ENCODE data around the gene CLMP. TPM values are rescaled to one million over a fixed set of nuclear protein-coding genes. Genes with fewer than 3 reads are reported as not detected.

Gene CLMP
- total RNA-seq, 2 donors from 2014 or later, result 3.3 to 13.2 TPM

DNA sequence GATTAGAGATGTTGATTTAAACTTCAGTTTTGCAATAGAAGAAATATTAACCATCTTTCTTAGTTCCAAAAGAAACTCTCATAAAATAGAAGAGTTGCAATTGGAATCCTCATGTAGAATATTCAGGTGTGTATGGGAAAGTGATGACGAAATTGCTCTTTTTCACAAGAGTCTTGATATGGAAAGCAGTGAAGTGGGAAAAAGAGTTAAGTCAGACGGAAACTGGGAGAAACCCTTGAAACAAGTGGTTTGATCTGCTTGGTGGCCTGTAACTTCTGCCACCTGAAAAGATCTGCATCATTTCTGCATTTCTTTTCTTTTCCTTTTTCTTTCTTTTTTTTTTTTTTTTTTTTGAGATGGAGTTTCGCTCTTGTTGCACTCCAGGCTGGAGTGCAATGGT is 41.8 kb upstream of the CLMP start:
- no peak for TF ChIP-seq CTCF (IDR thresholded peaks at IDR 0.05)
- no peaks in the 10 kb centered on the region for H3K27me3 ChIP-seq
- no peaks in the 10 kb centered on the region for H3K9me3 ChIP-seq
- no peak overlapping the region for H3K9ac ChIP-seq (ENCODE audit: low read depth in 2 of 2, low read length in 2 of 2)
- H3K36me3 ChIP-seq, result no peaks in the 10 kb centered on the region
- no peak overlapping the region for H3K4me3 ChIP-seq
- intact Hi-C loops (cut with DNase I), result no loop called here
- no peak for DNase-seq
- no peaks in the 10 kb centered on the region for H3K4me1 ChIP-seq
- H3K27ac ChIP-seq, result no peak overlapping the region

- Histone ChIP-seq H3K36me3 (no peaks in the 10 kb centered on the region), H3K9ac (ENCODE audit: low read depth in 2 of 2, low read length in 2 of 2) (no peak overlapping the region), H3K4me3 (no peak overlapping the region), H3K4me1 (no peaks in the 10 kb centered on the region), H3K27ac (no peak overlapping the region), H3K9me3 (no peaks in the 10 kb centered on the region), H3K27me3 (no peaks in the 10 kb centered on the region)
- no peak for TF ChIP-seq CTCF (IDR thresholded peaks at IDR 0.05)
- intact Hi-C loops (cut with DNase I), result no loop called here
- no peak for DNase-seq
Observed at GRCh38 chr11:123235656-123236261, 40.7 kb upstream of the CLMP start.

GRCh38 chr11:123235117-123235655 is 40.1 kb upstream of the CLMP start:
- peak; percentile 27 for TF ChIP-seq CTCF (IDR thresholded peaks at IDR 0.05)
- H3K9me3 ChIP-seq, result no peaks in the 10 kb centered on the region
- intact Hi-C loops (cut with DNase I), result no loop called here
- no peaks in the 10 kb centered on the region for H3K36me3 ChIP-seq
- H3K4me1 ChIP-seq, result no peaks in the 10 kb centered on the region
- no peak overlapping the region for H3K27ac ChIP-seq
- no peak overlapping the region for H3K4me3 ChIP-seq
- no peak overlapping the region for H3K9ac ChIP-seq (ENCODE audit: low read depth in 2 of 2, low read length in 2 of 2)
- peak; percentile 45 for DNase-seq
- no peaks in the 10 kb centered on the region for H3K27me3 ChIP-seq

- no peaks in the 10 kb centered on the region for H3K4me1 ChIP-seq
- H3K9me3 ChIP-seq, result no peaks in the 10 kb centered on the region
- H3K27me3 ChIP-seq, result no peaks in the 10 kb centered on the region
- H3K27ac ChIP-seq, result no peak overlapping the region
- intact Hi-C loops (cut with DNase I), result no loop called here
- H3K36me3 ChIP-seq, result no peaks in the 10 kb centered on the region
- no peak overlapping the region for H3K4me3 ChIP-seq
- H3K9ac ChIP-seq (ENCODE audit: low read depth in 2 of 2, low read length in 2 of 2), result no peak overlapping the region
- TF ChIP-seq CTCF (IDR thresholded peaks at IDR 0.05), result no peak
- DNase-seq, result no peak
Observed at GRCh38 chr11:123233975-123234334, 38.9 kb upstream of the CLMP start.

DNA sequence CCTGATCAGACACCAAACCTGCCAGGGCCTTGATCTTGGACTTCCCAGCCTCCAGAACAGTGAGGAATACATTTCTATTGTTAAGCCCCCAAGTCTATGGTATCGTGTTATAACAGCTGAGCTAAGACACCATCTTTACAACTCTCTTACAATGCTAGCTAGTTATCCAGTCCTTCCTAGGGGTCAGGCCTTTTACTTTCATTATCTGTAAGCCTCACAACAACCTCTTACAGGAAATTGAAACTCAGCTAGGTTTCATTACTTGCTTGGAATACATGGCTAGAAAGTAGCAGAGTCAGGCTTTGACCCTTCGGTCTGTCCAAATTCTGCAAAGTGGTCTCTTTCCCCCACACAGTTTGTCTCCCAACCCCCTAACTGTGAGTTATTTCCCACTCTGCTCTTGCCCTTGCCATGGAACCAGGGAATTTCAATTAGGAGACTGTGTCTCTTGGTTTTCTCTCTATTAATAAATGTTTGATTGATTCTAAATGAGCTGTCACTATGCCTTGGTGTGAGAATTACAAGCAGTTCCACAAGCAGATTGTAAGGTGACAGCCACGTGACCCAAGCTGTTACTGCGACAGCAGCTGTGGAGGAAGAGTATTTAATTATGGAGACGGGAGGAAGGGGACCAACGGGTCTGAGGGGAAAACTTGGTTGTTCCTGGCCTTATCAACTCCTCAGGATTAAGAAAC is 38.4 kb upstream of the CLMP start:
- Histone ChIP-seq H3K4me3 (no peak overlapping the region), H3K27me3 (no peaks in the 10 kb centered on the region), H3K4me1 (no peaks in the 10 kb centered on the region), H3K27ac (no peak overlapping the region), H3K9ac (ENCODE audit: low read depth in 2 of 2, low read length in 2 of 2) (no peak overlapping the region), H3K9me3 (no peaks in the 10 kb centered on the region), H3K36me3 (no peaks in the 10 kb centered on the region)
- intact Hi-C loops (cut with DNase I), result no loop called here
- DNase-seq, result no peak
- no peak for TF ChIP-seq CTCF (IDR thresholded peaks at IDR 0.05)

Data from colonic mucosa (tissue), 4 donors.